Right ventricle myocardium inferior (tissue), 1 donor: ENCODE results near the gene FAM221B. TPM values are rescaled to one million over a fixed set of nuclear protein-coding genes. Genes with fewer than 3 reads are reported as not detected.

Experiments used
- ATAC-seq: fragments of 200-7000 bp; cut with Tn5 transposase; one replicate; pipeline ENCODE4 v1.9.1; 2020; ENCODE audit warnings: mild to moderate bottlenecking, moderate library complexity
- DNase-seq: peaks from one replicate; pipeline ENCODE4 v3.0.0; 2021; ENCODE audit errors: missing footprints
- intact Hi-C: fragments of 100-400 bp; cut with DNase I; formaldehyde crosslinking; loops from one replicate; pipeline ENCODE4 v1.11.0; 2022
- total RNA-seq: library from RNA; stranded (reverse); fragmentation: NEBNext Ultra II Directional; extraction: Animal tissue kit (Norgen Biotek cat#: 25700); gene quantifications from one replicate; pipeline ENCODE4 v1.2.1, GENCODE V29; 2021
- donor health status: DM: no; HTN: yes; CAD: no; lungs with severe emphysema.

FAM221B gene
- total RNA-seq, 1 donor from 2014 or later = not detected

DNA sequence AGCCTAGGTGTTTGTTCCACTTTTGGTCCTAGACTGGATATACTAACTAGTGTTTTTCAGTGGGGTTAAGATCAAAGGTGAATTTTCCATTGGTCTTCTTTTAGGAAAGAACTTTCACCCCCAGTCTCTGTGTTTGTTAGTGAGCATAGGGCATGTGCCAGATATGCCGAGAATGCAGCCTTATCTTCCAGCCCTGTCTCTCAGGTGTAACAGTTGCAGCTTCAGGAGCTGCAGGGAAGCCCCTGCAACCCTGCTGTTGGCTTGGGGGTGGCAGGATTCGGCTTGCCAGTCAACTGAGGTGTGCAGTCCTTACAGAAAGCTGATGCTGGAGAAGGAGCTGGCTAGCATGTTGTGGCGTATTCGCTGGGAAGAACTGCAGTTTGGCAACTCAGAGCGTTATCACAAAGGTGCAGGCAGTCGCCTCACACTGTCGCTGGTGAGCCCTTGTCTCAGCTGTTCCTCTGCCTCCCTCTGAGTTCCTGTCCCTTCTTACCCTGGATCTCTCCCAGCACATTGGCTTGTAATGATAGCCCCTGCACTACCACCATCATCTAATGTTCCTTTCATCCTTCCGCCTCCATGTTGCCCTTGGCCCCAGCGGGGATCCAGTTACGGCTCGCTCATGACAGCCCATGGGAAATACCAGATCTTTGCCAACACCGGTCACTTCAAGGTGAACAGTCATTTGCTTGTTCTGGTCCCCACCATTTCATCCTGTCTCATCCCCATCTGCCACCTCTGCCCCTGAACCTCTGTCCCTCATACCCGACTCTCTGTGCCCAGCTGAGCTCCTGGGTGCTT is 27.0 kb downstream of the FAM221B start:
- intact Hi-C loops = no loop called here
- DNase-seq (no peak), ATAC-seq (no peak)

DNA sequence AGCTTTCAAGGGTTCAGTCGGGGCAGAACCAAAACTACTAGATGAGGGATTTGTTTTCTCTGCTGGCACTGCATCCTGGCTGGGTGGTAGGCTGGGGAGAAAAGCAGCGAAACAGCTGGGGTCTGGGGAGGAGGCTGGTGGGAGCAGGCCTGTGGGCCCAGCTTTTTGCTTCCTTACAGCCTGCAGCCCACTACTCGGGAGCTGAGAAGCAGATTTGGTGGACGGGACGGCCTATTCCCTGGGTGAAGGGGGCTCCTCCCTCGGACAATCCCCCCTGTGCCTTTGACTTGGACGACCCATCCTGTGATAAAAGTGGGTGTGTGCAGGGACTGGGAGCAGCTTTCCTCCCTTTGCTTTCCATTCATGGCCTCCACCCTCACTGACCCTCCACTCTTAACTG is 28.0 kb downstream of the FAM221B start:
- intact Hi-C loops = no loop called here

DNA sequence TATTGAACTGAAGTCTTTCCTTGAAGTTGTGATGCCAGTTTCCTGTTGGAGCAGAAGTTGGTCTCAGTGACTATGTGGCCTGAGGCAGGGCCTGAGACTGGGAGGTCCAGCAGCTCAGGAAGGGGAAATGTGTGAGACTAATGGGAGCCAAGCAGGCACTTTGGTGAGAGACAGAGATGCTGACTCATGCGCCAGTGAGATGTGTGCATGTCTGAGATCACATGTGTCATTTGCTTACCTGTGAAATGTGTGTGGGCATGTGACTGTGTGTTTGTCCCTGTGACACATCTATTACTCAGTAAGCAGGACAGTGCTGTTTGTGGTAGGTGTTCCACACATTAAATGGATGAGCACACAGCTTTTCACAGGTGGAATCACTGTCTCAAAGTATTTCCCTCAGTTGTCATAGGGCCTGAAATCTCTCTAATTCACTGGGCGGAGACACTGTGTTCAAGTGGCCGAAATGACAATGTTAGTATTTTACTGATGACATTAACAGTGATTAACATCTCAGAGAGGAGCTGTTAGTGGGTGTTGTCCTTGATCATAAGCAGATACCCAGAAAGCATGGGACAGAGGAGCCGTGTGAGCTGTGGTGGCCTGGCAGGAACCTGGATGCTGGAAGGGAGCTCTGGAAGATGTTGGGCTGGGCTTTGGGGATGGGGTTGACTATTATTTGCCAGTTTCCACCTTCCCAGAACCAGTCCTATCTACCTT is 29.7 kb downstream of the FAM221B start:
- intact Hi-C loops = no loop called here

More for the DNA sequence above, 28.0 kb downstream of the FAM221B start:
- DNase-seq (no peak), ATAC-seq (no peak)

DNA sequence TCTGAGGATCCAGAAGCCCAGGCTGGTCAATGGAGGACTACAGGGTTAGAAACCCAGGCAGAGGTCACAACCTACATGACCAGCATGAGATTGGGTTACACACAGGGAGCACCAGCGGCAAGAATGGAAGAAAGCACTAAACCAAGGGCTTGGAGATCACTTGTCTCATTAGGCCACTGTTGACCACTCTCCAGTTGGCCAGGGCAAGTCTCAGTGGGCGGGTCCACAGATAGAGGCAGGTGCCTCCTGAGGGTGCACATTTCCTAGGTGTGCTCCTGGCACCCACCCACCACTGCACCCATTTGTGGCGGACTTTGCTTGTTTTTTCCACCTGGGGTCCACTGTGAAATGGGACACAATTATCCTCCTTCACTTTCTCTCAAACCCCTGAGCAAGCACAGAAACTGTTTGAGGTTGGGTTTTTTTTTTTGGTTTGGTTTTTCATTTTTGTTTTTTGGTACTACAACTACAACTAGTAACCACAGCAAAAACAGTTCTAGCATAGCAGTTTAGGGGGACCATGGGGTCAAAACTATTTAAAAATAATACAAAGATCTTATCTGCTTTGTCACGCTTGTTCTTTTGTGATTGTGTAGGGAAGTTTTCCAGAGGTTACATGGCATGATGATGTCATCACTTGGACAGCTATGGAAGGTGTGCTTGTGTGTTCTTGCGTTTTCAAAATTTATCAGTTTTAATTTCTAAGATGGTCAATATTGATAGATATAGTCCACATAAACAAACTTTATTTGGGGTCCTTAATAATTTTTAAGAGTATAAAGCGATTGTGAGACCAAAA is 31.0 kb downstream of the FAM221B start:
- no peak for ATAC-seq
- DNase-seq = no peak
- intact Hi-C loops = no loop called here

More for the DNA sequence above, 29.7 kb downstream of the FAM221B start:
- DNase-seq = no peak
- ATAC-seq = no peak

DNA sequence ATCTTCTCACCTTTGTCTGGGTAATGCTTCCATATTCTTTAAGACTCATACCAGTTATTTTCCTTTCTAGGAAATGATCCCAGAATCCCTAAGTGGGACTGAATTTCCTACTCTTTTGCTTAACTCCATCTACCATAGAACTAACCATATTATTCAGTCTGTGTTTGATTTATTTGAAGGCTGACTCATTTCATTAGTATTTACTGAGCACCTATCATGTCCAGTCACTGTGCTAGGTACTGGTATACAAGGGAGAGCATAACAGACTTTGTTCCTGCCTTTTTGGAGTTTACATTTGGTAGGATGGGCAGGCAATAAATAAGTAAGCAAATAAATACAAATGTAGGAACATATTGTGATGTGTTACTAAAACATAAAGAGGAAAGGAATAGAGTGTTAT is 32.8 kb downstream of the FAM221B start:
- DNase-seq (no peak), ATAC-seq (no peak)
- intact Hi-C loops = no loop called here

DNA sequence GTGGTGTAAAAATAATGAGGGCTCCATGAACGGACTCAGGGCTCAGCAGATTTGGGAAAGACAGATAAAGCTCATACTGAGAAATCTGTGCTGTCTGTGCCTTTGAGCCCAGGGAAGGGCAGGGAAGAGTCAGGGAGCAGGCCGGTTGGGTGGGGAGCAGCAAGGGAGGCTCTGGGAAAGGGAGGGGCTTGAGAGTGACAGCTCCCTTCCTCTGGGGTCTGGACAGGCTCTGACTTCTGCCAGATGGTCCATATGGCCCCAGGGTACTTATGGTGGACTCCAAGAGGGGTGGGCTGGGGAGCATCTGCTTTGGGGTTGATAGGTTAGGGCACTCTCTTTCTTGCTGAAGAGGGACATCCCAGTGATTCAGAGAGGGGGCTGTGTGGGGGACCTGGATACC is 35.1 kb downstream of the FAM221B start:
- ATAC-seq (no peak), DNase-seq (no peak)
- intact Hi-C loops = loop anchor here (5.0 kb wide), 1 partner anchor 229 kb away; no protein-coding TSS in a partner anchor

DNA sequence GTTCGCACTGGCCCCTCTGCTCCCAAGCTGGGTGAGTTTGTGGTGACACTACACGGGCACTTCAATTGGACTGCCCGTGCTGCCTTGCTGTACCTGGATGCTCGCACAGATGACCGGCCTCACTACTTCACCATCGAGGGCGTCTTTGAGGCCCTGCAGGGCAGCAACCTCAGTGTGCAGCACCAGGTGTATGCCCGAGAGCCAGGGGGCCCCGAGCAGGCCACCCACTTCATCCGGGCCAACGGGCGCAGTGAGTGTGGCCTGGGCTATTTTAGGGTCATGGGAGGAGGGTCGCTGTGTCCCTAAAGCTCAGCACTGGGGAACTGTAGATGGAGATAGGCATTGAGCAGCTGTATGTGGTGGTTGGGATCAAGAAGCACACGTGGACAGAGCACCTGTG is 35.7 kb downstream of the FAM221B start:
- ATAC-seq (no peak), DNase-seq (no peak)
- intact Hi-C loops = loop anchor here (5.0 kb wide), 1 partner anchor 229 kb away; no protein-coding TSS in a partner anchor

DNA sequence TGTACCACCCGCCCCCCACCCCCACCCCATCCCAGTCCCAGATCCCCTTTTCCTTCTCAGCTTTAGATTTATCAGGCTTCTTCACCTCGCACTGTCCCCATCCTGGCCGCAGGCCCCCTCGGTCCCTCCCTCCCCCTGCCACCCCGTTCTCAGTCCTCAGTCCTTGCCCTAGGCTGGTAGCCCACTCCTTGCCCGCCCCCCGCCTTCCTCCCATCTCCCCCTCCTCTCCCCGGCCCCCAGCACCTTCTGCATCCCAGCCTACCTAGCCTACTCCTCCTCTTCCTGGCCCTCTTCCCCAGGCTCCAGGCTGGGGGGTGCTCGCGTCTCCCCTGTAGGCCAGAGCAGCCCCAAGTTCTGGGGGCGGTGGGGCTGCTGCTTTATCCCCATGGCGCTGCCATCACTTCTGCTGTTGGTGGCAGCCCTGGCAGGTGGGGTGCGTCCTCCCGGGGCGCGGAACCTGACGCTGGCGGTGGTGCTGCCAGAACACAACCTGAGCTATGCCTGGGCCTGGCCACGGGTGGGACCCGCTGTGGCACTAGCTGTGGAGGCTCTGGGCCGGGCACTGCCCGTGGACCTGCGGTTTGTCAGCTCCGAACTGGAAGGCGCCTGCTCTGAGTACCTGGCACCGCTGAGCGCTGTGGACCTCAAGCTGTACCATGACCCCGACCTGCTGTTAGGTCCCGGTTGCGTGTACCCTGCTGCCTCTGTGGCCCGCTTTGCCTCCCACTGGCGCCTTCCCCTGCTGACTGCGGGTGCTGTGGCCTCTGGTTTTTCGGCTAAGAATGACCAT is 36.3 kb downstream of the FAM221B start:
- DNase-seq (no peak), ATAC-seq (no peak)
- intact Hi-C loops = loop anchor here (5.0 kb wide), 1 partner anchor 230 kb away; no protein-coding TSS in a partner anchor

DNA sequence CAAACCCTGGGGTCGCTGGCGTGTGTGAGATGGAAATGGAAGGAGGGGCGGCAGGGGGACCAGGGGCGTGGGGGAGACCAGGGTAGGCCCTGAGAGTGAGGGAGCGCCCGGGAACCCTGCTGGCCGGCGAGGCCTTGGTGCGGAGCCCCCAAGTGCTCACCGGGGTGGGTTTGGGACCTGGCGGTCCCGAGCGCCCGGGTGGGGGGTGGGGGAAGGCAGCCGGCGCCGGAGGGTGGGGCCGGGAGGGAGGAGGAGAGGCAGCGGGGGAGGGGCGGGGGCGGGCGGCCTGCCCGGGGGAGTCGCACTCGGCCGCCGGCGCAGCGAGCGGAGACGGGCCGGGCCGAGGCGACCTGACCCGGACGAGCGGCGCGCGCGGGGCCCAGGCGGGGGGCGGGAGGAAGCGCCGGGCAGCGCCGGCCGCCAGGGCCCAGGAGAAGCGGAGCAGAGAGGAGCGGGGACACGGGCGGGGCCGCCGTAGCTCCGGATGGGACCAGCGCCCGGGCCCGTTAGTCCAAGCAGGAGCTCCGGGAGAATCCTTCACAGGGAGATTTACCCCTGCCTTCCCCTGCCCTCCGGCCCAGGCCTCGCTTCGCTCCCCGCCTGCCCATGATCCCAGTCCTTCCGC is 37.1 kb downstream of the FAM221B start, which contains the start of gene NPR2:
NPR2 (plus strand) TSS at position 295 of the 625 bp plus-strand sequence. CDS start 818 bp downstream, outside the sequence.
- intact Hi-C loops = loop anchor here (2.0 to 5.0 kb wide), 3 partner anchors 21 to 231 kb away; partner anchors contain the start of gene SPAG8
- DNase-seq (peak; percentile 77), ATAC-seq (peak; percentile 82)

DNA sequence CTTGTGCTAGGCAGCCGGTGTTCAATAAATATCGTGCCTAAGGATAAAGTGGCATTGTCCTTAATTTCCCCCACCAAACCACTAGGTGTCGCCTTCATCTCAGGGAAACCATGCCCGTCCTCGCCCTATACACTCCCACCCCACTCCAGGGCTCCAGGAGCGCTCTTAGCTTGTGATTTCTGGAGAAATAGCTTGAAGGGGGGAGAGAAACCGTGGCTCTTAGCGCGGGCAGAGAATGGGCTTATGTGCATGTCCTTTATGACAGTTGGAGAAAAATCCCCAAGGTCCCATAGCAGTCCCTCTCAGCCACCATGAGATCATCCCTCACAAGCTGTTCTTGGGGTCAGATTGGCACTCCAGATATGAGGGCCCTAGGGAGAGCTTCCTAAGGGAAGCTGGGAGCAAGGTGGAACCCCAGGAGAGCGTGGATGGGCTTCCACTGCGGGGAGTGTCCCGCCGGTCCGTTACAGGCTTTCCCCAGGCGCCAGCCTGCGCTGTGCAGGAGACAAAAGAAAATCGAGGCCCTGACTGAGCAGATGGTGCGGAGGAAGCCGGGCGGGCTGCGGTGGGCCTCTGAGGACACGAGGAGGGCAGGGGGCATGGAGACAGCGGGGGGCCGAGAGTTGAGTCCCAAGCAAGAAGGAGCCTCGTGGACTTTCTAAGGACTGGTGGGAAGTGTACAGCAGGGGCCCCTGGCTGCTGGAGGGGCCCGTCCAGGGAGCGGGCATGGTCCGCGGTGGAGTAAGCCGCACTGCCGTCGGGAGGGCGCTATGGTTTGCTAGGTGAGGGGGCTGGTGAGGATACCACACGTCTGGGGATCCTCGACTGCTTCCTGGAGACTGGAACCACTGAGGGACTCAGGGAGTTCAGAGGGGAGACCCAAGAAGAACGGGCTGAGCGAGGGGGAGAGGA is 37.9 kb downstream of the FAM221B start:
- ATAC-seq (peak; percentile 90), DNase-seq (peak; percentile 77)
- intact Hi-C loops = loop anchor here (1.0 to 5.0 kb wide), 4 partner anchors 22 to 232 kb away; partner anchors contain the start of gene SPAG8

DNA sequence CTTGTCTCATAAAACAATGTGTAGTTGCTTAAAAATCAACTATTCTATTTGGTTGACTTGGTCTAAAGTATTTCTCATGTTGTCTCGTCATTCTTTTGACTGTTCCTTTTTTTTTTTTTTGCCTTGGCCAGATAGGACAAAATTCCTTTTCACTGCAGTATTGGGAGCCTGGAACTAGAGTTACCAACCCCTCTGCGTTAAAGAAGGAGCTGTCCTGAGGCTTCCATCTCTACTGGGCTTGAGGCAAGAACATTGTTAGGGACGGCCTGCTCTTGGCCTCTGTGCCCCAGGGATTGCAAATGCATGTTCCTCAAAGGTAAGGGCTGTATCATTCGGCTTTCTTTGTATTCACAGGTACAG is 38.5 kb downstream of the FAM221B start:
- ATAC-seq (no peak), DNase-seq (no peak)
- intact Hi-C loops = loop anchor here (1.0 to 5.0 kb wide), 4 partner anchors 23 to 232 kb away; partner anchors contain the start of gene SPAG8

DNA sequence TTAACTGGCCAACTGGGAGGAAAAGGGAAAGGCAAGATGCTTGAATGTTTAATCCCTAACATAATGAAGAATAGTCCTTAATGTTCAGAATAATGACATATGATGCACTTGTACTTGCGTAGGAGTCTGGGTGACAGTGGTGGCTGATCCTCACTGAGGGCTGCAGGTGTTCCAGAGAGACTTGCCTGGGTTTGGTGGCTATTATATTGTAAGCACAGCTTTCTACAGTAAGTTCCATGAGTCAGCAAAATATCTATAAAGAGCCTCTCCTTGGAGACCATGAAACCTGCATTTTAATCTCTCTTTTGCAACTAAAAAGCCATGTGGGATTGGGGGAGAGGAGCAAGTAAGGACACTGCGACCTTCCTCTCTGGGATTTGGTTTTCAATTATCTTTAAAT is 39.0 kb downstream of the FAM221B start:
- ATAC-seq (no peak), DNase-seq (no peak)
- intact Hi-C loops = no loop called here

DNA sequence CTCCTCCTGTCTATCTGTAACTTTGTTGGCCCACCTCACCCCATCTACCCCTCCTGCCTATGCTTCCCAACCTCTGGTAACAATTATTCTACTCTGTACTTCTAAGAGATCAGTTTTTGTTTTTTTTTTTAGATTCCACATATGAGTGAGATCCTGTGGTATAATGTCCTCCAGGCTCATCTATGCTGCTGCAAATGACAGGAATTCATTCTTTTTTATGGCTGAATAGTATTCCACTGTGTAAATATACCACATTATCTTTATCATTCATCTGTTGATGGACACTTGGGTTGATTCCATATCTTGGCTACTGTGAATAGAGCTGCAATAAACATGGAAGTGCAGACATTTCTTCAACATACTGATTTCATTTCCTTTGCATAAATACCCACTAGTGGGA is 45.1 kb downstream of the FAM221B start:
- DNase-seq (no peak), ATAC-seq (no peak)
- intact Hi-C loops = no loop called here

DNA sequence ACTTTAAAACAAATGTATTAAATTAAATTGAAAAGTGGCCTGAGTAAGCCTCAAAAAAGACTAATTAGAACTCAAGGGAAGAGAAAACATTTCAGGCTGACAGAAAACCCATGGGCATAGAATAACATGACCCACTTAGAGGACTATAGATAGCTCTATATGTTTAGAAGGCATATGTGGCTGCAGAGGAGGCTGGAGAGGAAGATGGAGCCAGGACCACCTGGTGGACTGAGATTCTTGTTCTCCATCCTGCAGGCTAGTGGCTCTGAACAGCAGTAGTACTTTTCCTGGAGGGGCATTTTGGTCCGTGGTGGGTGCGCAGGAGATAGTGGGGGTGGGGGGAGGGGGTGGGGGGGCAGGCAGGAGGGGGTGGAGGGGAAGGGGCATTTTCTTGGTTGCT is 47.5 kb downstream of the FAM221B start:
- intact Hi-C loops = no loop called here
- ATAC-seq (no peak), DNase-seq (no peak)

DNA sequence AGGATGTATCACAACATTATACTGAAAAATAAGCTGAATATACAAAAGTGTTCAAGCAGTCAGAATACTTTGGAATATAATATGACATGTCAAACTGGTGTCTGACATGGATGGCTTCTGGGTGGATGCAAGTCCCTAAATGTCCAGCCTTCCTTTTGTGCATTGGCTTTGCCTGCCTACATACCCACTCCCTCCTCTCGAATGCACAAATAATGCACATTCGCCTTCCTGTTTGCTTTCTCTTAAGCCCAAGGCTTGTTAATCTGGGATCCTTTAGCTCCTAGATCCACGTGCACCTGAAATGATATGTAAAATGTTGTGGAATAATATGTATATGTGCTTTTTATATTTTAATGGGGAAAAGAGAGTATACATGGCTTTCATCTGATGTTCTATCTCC is 50.0 kb downstream of the FAM221B start:
- ATAC-seq = no peak
- no peak for DNase-seq
- intact Hi-C loops = no loop called here

DNA sequence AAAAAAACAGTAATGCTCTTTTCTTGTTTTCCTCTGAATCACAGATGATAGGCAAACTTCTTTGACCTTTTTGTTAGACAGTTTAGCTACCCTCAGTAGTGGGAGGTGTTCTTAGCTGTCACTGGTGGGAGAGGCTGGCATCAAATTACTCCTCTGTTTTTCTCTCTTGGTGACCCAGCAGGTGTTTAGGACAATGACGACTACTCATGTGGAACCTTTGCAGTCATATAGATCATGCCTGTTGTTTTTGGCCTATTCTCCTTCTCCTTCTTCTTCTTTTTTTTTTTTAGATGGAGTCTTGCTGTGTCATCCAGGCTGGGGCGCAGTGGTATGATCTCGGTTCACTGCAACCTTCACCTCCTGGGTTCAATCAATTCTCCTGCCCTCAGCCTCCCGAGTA is 52.5 kb downstream of the FAM221B start:
- intact Hi-C loops = no loop called here
- ATAC-seq = no peak
- no peak for DNase-seq
